Aorta (tissue), 5 donors: ENCODE data around the gene RASL10B. TPM values are rescaled to one million over a fixed set of nuclear protein-coding genes. Genes with fewer than 3 reads are reported as not detected.

ENCODE experiments used
- ATAC-seq: fragments of 200-7000 bp; cut with Tn5 transposase; one replicate; pipeline ENCODE4 v1.9.1; 2022; ENCODE audit warnings: moderate library complexity; ENCODE audit not compliant: low FRiP score
- DNase-seq, 2 donors: peaks; one replicate each; pipeline ENCODE4 v3.0.0-alpha.2; 2020
- H3K27ac ChIP-seq, 2 donors: one replicate each; pipeline ENCODE4 v1.5.1; 2013; ENCODE audit warnings: low read length in 2 of 2, mild to moderate bottlenecking in 2 of 2, moderate library complexity in 2 of 2, control low read depth in 1 of 2, inconsistent platforms in 1 of 2, low read depth in 1 of 2
- H3K27me3 ChIP-seq, 2 donors: one replicate each; pipeline ENCODE4 v1.6.1; 2013; ENCODE audit warnings: control low read depth in 1 of 2, low read length in 1 of 2, mild to moderate bottlenecking in 1 of 2, moderate library complexity in 1 of 2; ENCODE audit not compliant: insufficient read depth in 2 of 2, control insufficient read depth in 1 of 2
- H3K36me3 ChIP-seq, 2 donors: one replicate each; pipeline ENCODE4 v1.6.1; 2013; ENCODE audit warnings: control low read depth in 1 of 2, low read length in 1 of 2, mild to moderate bottlenecking in 1 of 2; ENCODE audit not compliant: insufficient read depth in 2 of 2, control insufficient read depth in 1 of 2
- H3K4me1 ChIP-seq, 2 donors: one replicate each; pipeline ENCODE4 v1.6.1; 2013; ENCODE audit warnings: low read length in 2 of 2, control low read depth in 1 of 2, mild to moderate bottlenecking in 1 of 2, moderate library complexity in 1 of 2; ENCODE audit not compliant: insufficient read depth in 2 of 2, control insufficient read depth in 1 of 2
- H3K4me3 ChIP-seq, 2 donors: one replicate each; pipeline ENCODE4 v1.5.1; 2013; ENCODE audit warnings: low read length in 2 of 2, control low read depth in 1 of 2, mild to moderate bottlenecking in 1 of 2
- H3K9me3 ChIP-seq: one replicate; pipeline ENCODE4 v1.6.1; 2013; ENCODE audit warnings: mild to moderate bottlenecking, low read length; ENCODE audit not compliant: control insufficient read depth
- WGBS, 2 donors: extraction: QIAGEN DNeasy Blood & Tissue Kit; methylation state at CpG; one replicate each; pipeline ENCODE4 v1.1.7; 2013; 5-methylcytosine and 5-hydroxymethylcytosine counted together
- intact Hi-C, 2 donors: fragments of 100-400 bp; cut with DNase I; formaldehyde crosslinking; loops; one replicate each; pipeline versions ENCODE4 v1.14.2 to v1.15.0; 2022
- long read RNA-seq, 2 donors: library from polyadenylated mRNA; unstranded; transcript quantifications; one replicate each; pipeline ENCODE4 v2.0.0, GENCODE V29; 2020 to 2021
- polyA plus RNA-seq, 2 donors: library from polyadenylated mRNA; stranded (reverse); fragments of 200-250 nt; gene quantifications; one replicate each; pipeline ENCODE4 v1.2.3, GENCODE V29; 2013
- total RNA-seq, 2 donors: library from RNA; stranded (reverse); fragmentation: NEBNext Ultra II Directional; extraction: Animal tissue kit (Norgen Biotek cat#: 25700); gene quantifications; one replicate each; pipeline ENCODE4 v1.2.1, GENCODE V29; 2021
- donor health status: healthy with polysubstance abuse.
- donor health status: Bipolar disorder and iron deficiency.
- donor health status: DM: no; HTN: no; CAD: no.
- donor health status: DM: no; HTN: no; CAD: no.
- donor health status: DM: yes; HTN: yes; CAD: no.

Gene RASL10B
- total RNA-seq: 1 to 10 TPM; 1.3 to 3.5 TPM
- polyA plus RNA-seq: 1 to 10 TPM in 1 of 2 donors, under 1 TPM in 1; 0.31 to 1.3 TPM
- long read RNA-seq, donor 1, partial matches to known transcripts: 4 of 4 reads
- long read RNA-seq, donor 1, other reads (novel, unspliced or antisense): 0 of 4 reads
- long read RNA-seq, donor 2: 0 reads

DNA sequence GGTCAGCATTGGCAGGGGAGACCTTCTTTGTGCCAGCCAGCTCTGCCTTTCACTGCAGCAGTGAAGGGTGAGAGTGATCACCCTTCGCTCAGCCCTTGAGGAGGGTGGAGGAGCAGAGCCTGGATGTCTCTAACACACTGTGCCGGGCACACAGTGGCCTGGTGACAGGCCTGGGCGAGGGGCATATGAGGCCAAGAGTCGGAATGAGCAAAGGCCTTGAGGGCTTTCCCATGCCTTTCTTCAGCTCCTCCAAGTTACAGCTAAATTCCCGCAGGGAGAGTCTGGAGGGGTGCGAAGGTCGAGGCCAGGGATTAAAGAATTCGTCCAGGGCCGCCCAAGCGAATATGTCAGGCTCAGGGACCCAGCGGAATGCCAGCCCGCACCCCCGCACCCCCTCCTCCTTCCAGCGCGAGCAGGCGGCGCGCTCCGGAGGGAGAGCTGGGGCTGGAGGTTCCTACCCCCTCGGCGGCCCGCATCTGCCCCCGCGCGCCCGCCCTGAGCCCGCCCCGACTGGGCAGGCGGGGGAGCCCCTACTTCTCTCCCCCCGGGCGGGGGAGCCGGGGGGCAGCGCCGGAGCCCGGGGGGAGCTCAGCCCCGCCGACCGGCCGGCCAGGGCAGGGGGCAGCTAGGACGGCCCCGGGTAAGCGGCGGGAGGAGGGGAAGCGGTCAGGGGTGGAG, at the start of gene RASL10B:
TSS of gene RASL10B (plus strand) at position 401 of the 678 bp plus-strand sequence. CDS start 3,546 bp downstream, outside the sequence.
- Histone ChIP-seq H3K27ac (no peak within 1 kb of the TSS), H3K9me3 (no peaks in the 10 kb centered on the region), H3K4me1 (no peaks in the 10 kb centered on the region), H3K27me3 (no peaks in the 10 kb centered on the region), H3K36me3 (no peaks in the 10 kb centered on the region), H3K4me3 (peak within 1 kb of the TSS; percentile 81 to 92)
- intact Hi-C loops: loop anchor here in 1 of 2 donors (5.0 kb wide), 1 partner anchor 59 kb away; no protein-coding TSS in a partner anchor
- DNase-seq (peak; percentile 65 to 87), ATAC-seq (peak; percentile 65)
- whole genome bisulfite sequencing, 2 donors: 3 to 6% methylated on average over 19 to 44 of the region's 44 CpGs

DNA sequence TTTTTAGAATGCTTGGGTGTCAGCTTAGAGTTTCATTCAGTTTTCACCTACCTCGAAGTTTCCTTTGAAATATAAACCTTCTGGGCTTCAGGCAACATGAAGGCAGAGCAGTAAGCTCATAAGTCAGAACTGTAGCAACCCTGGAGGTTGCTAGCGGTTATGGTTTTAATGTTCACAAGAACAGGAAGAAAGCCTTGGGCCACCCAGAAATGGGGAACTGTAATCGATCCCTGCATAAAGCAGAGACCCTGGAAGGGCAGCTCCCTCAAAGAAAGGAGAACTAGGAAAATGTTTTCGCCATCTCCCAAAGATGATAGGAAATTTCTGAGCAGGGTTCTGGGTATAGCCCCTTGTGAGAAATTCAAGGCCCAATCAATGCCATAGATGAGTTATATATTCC, 47.8 kb upstream of the RASL10B start:
- Histone ChIP-seq H3K4me1 (no peaks in the 10 kb centered on the region), H3K27ac (no peak overlapping the region), H3K9me3 (no peaks in the 10 kb centered on the region), H3K36me3 (peaks cover 4 to 6% of the 10 kb centered on the region in 2 donors), H3K27me3 (no peaks in the 10 kb centered on the region), H3K4me3 (no peak overlapping the region)
- ATAC-seq: no peak
- no peak for DNase-seq
- intact Hi-C loops: no loop called here
- 76 to 90% methylated on average over 4 of the region's 4 CpGs for WGBS, 2 donors

DNA sequence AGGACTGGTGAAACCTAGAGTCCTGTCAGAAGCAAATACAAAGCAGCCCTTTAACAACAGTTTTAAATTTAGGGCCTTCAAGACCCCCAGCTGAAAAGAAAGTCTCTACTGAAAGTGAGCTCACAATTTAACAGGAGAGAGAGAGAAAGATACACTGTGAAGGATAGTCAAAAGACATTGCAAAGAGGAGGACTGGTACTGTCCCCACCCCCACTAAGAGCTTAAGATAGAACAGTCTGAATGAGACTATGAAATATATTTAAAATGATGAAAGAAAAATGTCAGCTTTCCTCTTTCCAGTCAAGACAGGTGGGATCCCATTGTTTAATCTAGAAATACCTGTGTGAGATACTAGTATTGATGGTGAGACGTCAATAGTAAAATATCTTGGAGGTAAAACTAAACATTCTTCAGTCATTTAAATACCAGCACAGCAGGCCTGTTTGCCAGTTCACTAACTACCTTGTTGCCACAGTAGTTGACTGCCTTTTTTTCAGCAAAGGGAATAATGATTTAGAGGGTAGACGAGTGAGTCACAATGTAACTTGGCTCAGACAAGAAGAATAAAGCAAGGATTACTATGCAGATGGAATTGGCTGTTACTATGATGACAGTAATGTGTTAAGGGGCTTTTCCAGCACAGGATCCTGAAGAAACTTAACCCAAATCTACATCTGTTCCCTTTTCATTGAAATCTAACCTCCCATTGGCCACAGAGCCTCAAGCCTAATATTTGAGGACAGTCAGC, 47.2 kb upstream of the RASL10B start:
- Histone ChIP-seq H3K4me1 (no peaks in the 10 kb centered on the region), H3K27ac (no peak overlapping the region), H3K9me3 (no peaks in the 10 kb centered on the region), H3K4me3 (no peak overlapping the region), H3K36me3 (peaks cover 4% of the 10 kb centered on the region in 2 donors), H3K27me3 (no peaks in the 10 kb centered on the region)
- WGBS, 2 donors: 36 to 37% methylated on average over 2 of the region's 2 CpGs
- intact Hi-C loops: no loop called here
- ATAC-seq: no peak
- no peak for DNase-seq

GRCh38 chr17:35692512-35693210, 38.8 kb upstream of the RASL10B start:
- no peak for ATAC-seq
- no peaks in the 10 kb centered on the region for H3K27me3 ChIP-seq
- intact Hi-C loops: no loop called here
- H3K36me3 ChIP-seq: peaks cover 2 to 3% of the 10 kb centered on the region in 2 donors
- no peaks in the 10 kb centered on the region for H3K9me3 ChIP-seq
- no peaks in the 10 kb centered on the region for H3K4me1 ChIP-seq
- WGBS, 2 donors: 59 to 72% methylated on average over 7 of the region's 7 CpGs
- H3K27ac ChIP-seq: no peak overlapping the region
- no peak overlapping the region for H3K4me3 ChIP-seq
- DNase-seq: no peak

DNA sequence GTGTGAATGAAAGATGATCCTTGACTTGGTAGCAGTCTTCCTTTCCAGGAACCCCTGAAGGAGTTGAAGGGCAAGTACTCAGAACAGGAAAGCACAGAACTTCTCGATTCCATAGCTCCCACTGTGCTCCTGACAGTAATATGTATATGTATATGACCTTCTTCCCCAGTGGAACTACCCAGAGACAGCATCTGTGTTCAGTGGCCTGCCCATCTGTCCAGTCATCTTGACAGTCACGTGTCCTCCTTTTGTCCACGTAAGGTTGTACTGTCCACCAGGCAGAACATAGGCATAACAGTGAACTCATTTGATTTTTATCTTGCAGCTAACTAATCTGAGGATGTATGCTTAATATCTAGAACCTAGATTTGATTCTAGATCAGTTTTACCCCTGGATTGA, 37.8 kb upstream of the RASL10B start:
- Histone ChIP-seq H3K4me3 (no peak overlapping the region), H3K36me3 (peaks cover 2 to 3% of the 10 kb centered on the region in 2 donors), H3K9me3 (no peaks in the 10 kb centered on the region), H3K4me1 (no peaks in the 10 kb centered on the region), H3K27me3 (no peaks in the 10 kb centered on the region), H3K27ac (no peak overlapping the region)
- intact Hi-C loops: no loop called here
- no peak for ATAC-seq
- WGBS, 2 donors: 92 to 94% methylated on average over 3 of the region's 3 CpGs
- DNase-seq: no peak

- no peak for ATAC-seq
Observed at GRCh38 chr17:35694906-35695305, 36.5 kb upstream of the RASL10B start.

DNA sequence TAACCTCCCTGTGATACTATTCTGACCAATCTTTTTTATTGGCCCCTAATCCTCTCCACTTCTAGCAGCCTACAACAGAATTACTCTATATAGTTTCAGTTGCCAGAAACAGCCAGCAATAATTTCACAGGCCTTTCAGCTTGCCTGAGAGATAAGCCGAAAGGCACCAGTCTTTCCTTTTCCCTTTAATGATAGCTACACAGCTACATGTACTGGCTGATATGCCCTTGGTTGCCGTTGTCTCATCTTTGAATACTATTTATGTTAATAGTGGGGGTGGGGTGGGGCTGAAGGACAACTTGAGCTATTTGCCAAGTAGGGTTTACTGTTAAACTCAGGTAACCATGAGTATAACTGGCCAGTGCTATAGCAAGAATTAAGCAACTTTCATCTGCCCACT, 35.8 kb upstream of the RASL10B start:
- Histone ChIP-seq H3K4me1 (no peaks in the 10 kb centered on the region), H3K4me3 (no peak overlapping the region), H3K27me3 (no peaks in the 10 kb centered on the region), H3K27ac (no peak overlapping the region), H3K9me3 (no peaks in the 10 kb centered on the region), H3K36me3 (peaks cover 0 to 2% of the 10 kb centered on the region in 2 donors)
- DNase-seq (no peak), ATAC-seq (no peak)
- intact Hi-C loops: no loop called here
- WGBS, 2 donors: 45 to 68% methylated on average over 2 of the region's 2 CpGs

More at GRCh38 chr17:35694906-35695305, 36.5 kb upstream of the RASL10B start:
- no peak for DNase-seq
- intact Hi-C loops: no loop called here
- H3K27ac ChIP-seq: no peak overlapping the region
- no peaks in the 10 kb centered on the region for H3K27me3 ChIP-seq
- peaks cover 2 to 3% of the 10 kb centered on the region in 2 donors for H3K36me3 ChIP-seq
- H3K9me3 ChIP-seq: no peaks in the 10 kb centered on the region
- no peaks in the 10 kb centered on the region for H3K4me1 ChIP-seq
- H3K4me3 ChIP-seq: no peak overlapping the region
- WGBS, 2 donors: 45 to 74% methylated on average over 2 of the region's 2 CpGs

DNA sequence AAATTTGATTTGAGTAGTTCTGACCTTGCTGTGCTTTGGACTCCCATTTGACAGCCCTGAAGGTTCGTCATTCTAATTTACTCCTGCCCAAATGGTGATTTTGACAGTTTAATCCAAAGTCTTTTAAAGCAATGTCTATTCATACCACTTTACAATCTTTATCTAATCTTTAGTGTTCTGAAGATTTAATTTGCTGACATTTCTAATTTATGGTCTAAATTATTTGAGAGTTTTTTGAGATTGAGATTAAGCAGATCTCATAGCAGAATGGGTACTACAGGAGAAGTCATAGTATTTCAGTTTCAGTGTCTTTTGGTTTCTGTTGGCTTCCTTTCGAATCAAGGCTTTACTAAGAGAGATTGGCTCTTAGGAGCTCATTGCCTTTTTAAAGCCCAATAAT, 32.6 kb upstream of the RASL10B start:
- Histone ChIP-seq H3K9me3 (no peaks in the 10 kb centered on the region), H3K36me3 (no peaks in the 10 kb centered on the region), H3K4me3 (no peak overlapping the region), H3K27ac (no peak overlapping the region), H3K4me1 (no peaks in the 10 kb centered on the region), H3K27me3 (no peaks in the 10 kb centered on the region)
- DNase-seq (no peak), ATAC-seq (no peak)
- 89 to 94% methylated on average over 2 of the region's 2 CpGs for WGBS, 2 donors
- intact Hi-C loops: no loop called here
